MM.1S (cell line): ENCODE measurements around the gene ADAMTS2.

ENCODE experiments used
- DNase-seq: peaks from one replicate; pipeline ENCODE4 v3.0.0-alpha.2; 2015
- H2AFZ ChIP-seq: fragments of 300-600 bp; sonication (generic); 2 replicates; pipeline ENCODE4 v1.6.0; 2016; ENCODE audit warnings: antibody characterized with exemption, low read length
- H3F3A ChIP-seq: fragments of 300-600 bp; sonication (generic); 2 replicates; pipeline ENCODE4 v1.6.1; 2016; ENCODE audit warnings: mild to moderate bottlenecking, antibody characterized with exemption, low read length, moderate library complexity, mixed read lengths; ENCODE audit not compliant: insufficient read depth
- H3K27ac ChIP-seq: fragments of 300-600 bp; sonication (generic); 2 replicates; pipeline ENCODE4 v1.5.1; 2016; ENCODE audit warnings: mild to moderate bottlenecking, low read length
- H3K27me3 ChIP-seq: fragments of 300-600 bp; sonication (generic); replicated peaks from 2 replicates; pipeline ENCODE4 v1.6.0; 2016; ENCODE audit warnings: low read length; ENCODE audit not compliant: insufficient read depth
- H3K36me3 ChIP-seq: fragments of 300-600 bp; sonication (generic); replicated peaks from 2 replicates; pipeline ENCODE4 v1.6.1; 2016; ENCODE audit warnings: mild to moderate bottlenecking, low read length, mixed read lengths; ENCODE audit not compliant: insufficient read depth
- H3K4me1 ChIP-seq: fragments of 300-600 bp; sonication (generic); 2 replicates; pipeline ENCODE4 v1.6.1; 2016; ENCODE audit warnings: low read length, mixed read lengths
- H3K4me2 ChIP-seq: fragments of 300-600 bp; sonication (generic); 2 replicates; pipeline ENCODE4 v1.6.0; 2016; ENCODE audit warnings: low read depth, low read length
- H3K4me3 ChIP-seq: fragments of 300-600 bp; sonication (generic); 2 replicates; pipeline ENCODE4 v1.5.1; 2016; ENCODE audit warnings: low read length, mixed read lengths
- H3K79me2 ChIP-seq: fragments of 300-600 bp; sonication (generic); 2 replicates; pipeline ENCODE4 v1.6.1; 2016; ENCODE audit warnings: mixed run types, low read length, mixed read lengths
- H3K9ac ChIP-seq: fragments of 300-600 bp; sonication (generic); 2 replicates; pipeline ENCODE4 v1.6.1; 2016; ENCODE audit warnings: low read length, mixed read lengths
- H3K9me2 ChIP-seq: fragments of 300-600 bp; sonication (generic); replicated peaks from 2 replicates; pipeline ENCODE4 v1.6.1; 2016; ENCODE audit warnings: mild to moderate bottlenecking, low read length, mixed read lengths; ENCODE audit not compliant: insufficient read depth
- H3K9me3 ChIP-seq: fragments of 300-600 bp; sonication (generic); replicated peaks from 2 replicates; pipeline ENCODE4 v1.6.1; 2016; ENCODE audit warnings: mild to moderate bottlenecking, low read length, mixed read lengths; ENCODE audit not compliant: insufficient read depth
- H4K20me1 ChIP-seq: fragments of 300-600 bp; sonication (generic); 2 replicates; pipeline ENCODE4 v1.6.1; 2016; ENCODE audit warnings: mild to moderate bottlenecking, low read length, moderate library complexity, mixed read lengths; ENCODE audit not compliant: insufficient read depth
- CTCF ChIP-seq: fragments of 300-600 bp; sonication (generic); IDR thresholded peaks from 2 replicates; pipeline ENCODE4 v1.5.1; 2016; ENCODE audit warnings: antibody characterized with exemption, low read length, mixed read lengths
- EZH2 ChIP-seq: fragments of 300-600 bp; sonication (generic); optimal IDR thresholded peaks from 2 replicates; pipeline ENCODE3; 2017; ENCODE audit warnings: low read depth, mild to moderate bottlenecking, antibody characterized with exemption, low read length, mixed read lengths
- EZH2phosphoT487 ChIP-seq: fragments of 300-600 bp; sonication (generic); IDR thresholded peaks from 2 replicates; pipeline ENCODE4 v1.6.1; 2018; ENCODE audit warnings: antibody characterized with exemption, low read length

The ADAMTS2 gene

GRCh38 chr5:179214678-179215077, 130.6 kb downstream of the ADAMTS2 start:
- Histone ChIP-seq H3K9me3 (no peaks in the 10 kb centered on the region), H3K27ac (no peak overlapping the region), H3K4me2 (no peak overlapping the region), H3K27me3 (peaks cover 16% of the 10 kb centered on the region), H3K4me1 (no peaks in the 10 kb centered on the region), H3K9ac (no peak overlapping the region), H3F3A (no peaks in the 10 kb centered on the region), H4K20me1 (no peaks in the 10 kb centered on the region), H3K9me2 (no peaks in the 10 kb centered on the region), H2AFZ (no peak overlapping the region), H3K4me3 (no peak overlapping the region), H3K36me3 (no peaks in the 10 kb centered on the region), H3K79me2 (no peaks in the 10 kb centered on the region)
- TF ChIP-seq EZH2 (no peak), CTCF (no peak), EZH2phosphoT487 (no peak)
- no peak for DNase-seq

GRCh38 chr5:179212870-179213269, 132.4 kb downstream of the ADAMTS2 start:
- TF ChIP-seq EZH2 (no peak), EZH2phosphoT487 (no peak), CTCF (no peak)

GRCh38 chr5:179211631-179212030, 133.6 kb downstream of the ADAMTS2 start:
- TF ChIP-seq EZH2phosphoT487 (no peak), EZH2 (no peak), CTCF (no peak)

More at GRCh38 chr5:179212870-179213269, 132.4 kb downstream of the ADAMTS2 start:
- no peaks in the 10 kb centered on the region for H3F3A ChIP-seq
- H3K79me2 ChIP-seq: no peaks in the 10 kb centered on the region
- no peak overlapping the region for H3K27ac ChIP-seq
- H3K4me2 ChIP-seq: no peak overlapping the region
- H4K20me1 ChIP-seq: no peaks in the 10 kb centered on the region
- peaks cover 25% of the 10 kb centered on the region for H3K27me3 ChIP-seq
- no peak overlapping the region for H3K9ac ChIP-seq
- H3K4me3 ChIP-seq: no peak overlapping the region
- H3K36me3 ChIP-seq: no peaks in the 10 kb centered on the region
- no peaks in the 10 kb centered on the region for H3K4me1 ChIP-seq
- no peaks in the 10 kb centered on the region for H3K9me2 ChIP-seq
- DNase-seq: no peak
- no peaks in the 10 kb centered on the region for H3K9me3 ChIP-seq
- H2AFZ ChIP-seq: no peak overlapping the region

More at GRCh38 chr5:179211631-179212030, 133.6 kb downstream of the ADAMTS2 start:
- Histone ChIP-seq H3K9me2 (no peaks in the 10 kb centered on the region), H4K20me1 (no peaks in the 10 kb centered on the region), H3K79me2 (no peaks in the 10 kb centered on the region), H3K9me3 (no peaks in the 10 kb centered on the region), H3K27ac (no peak overlapping the region), H2AFZ (no peak overlapping the region), H3K27me3 (peaks cover 25% of the 10 kb centered on the region), H3K4me2 (no peak overlapping the region), H3K4me3 (no peak overlapping the region), H3K36me3 (no peaks in the 10 kb centered on the region), H3K4me1 (no peaks in the 10 kb centered on the region), H3K9ac (no peak overlapping the region), H3F3A (no peaks in the 10 kb centered on the region)
- no peak for DNase-seq
